ENCODE measurements around the gene CYP4A22.
"Not testable (repeated sequence)": the region's sequence is repeated elsewhere in the genome, so short reads cannot be mapped to it uniquely, and the experiment has no call there.

The CYP4A22 gene

DNA sequence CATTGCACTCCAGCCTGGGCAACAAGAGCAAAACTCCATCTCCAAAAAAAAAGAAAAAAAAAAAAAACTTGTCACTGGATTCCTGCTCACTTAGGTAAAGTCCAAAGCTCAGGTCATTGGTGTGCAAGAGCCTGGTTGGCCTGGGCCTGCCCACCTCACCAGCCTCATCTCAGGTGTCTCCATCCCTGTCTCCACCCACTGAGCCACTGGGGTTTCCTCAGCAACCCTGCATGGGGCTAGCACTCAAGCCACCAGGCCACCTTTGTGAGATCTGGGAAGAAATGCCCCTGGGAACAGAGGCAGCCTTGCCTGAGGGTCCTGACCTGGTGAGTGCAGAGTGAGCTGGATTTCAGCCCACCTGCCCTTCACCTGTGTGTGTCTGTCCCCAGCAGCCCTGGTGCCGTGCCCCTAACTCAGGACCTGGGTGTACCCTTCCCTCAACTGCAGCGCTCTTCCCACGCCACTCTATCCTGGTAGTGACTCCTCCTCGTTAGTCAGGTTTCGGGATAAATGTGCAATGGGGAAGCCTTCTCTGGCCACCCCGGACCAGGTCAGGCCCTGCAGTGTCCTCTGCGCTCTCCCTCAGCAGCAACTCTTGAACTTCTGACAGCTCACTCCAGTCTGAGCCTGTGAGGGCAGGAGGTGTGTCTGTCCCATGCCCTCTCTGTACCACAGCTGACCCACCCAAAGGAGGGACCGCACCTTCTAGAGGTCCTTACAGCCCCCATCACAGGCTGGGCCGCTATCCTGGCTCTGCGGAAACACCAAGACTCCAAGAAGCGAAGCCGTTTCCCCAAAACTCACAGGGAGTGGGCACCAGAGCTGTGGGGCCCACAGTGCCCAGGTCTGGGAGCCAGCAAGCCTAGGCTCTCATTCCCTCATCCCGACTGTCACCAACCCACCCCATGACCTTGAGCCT lies 49.3 kb downstream of the CYP4A22 start:
- no peak for DNase-seq (ENCODE audit: low read depth)

DNA sequence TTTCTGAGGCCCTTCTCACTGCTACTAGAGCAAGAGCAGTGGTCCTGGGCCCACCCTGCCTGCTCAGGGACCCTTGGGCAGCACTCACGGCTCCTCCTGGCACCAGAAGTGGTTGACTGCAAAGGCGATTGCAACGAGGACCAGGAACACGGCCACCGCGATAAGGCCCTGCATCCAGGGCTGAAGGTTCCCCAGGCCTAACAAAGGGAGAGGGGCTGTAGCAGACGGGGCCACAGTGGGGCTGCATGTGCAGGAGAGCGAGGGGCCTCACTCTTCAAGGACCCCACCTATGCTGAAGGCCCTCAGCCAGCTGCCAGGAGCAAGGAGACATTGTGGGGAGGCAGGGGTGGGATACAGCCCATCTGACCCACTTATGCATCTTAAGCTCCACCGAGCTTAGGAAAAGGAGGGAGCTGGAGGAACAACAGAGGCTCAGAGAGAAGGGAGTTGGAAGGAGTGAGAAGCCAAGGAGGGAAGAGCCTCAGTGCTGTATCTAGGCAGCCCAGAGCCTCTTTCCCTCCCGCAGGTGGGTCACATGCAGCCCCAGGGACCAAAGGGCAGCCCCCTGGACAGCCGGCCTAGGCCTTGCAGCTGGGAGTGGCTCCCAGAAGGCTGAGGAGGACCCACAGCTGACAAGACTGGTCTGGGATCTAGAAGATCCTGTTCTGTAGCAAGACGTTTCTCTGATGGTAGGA lies 50.1 kb downstream of the CYP4A22 start:
- no peak for DNase-seq (ENCODE audit: low read depth)

DNA sequence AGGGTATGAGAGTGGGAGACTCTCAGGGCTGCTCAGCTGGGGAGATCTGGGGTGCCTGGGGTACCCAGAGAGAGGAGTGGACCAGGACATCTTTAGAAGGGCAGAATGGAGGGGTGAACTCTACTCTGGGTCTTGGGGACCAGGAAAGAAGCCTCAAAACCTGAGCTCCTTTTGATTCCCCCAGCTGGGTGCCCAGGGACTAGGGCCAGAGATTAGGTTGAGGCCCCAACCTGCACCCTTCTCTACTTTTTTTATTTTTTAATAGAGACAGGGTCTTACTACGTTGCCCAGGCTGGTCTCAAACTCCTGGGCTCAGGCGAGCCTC lies 50.6 kb downstream of the CYP4A22 start:
- no peak for DNase-seq (ENCODE audit: low read depth)

DNA sequence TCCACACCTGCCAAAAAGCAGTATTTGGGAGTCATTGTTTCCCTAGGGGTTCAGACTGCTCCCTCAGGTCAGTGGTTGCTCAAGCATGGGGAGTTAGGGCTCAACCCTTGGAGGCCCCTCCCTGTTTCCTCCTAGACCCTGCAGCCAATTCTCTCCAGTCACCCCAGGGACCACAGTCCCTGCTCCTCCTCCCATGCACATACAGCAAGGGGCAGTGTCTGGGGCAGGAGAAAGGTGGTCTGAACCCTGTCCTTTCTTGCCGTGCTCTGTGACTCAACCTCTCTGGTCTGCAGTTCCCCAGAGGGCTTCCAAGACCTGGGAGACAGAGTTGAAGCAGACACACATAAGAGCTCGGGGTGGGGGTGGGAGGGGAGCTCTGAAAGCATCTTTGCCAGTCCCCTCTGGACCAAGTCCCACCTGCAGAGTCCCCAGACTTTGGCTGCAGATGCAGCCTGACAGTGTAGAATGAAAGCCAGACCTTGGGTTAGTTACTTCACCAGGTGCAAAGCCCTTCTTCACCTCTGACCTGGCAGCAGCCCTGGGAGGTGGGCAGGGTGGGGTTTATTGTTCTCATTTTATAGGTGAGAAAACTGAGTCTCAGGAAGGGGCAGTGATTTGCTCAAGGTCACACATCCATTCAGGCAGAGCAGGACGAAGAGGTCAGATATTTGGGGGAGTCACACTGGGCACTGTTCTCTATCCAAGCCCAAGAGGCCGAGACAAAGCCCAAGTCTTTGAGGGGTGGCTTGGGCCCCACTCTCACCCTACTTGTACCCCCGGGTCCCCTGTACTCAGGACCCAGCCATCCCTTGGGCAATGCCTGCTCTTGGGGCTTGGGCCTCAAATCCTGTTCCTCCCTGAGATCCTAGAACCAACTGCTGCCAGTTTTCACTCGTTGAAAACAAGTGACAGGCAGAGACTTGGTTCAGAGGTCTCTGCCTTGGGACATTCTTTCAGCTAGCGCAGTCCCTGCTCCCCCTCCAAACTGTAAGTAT lies 51.8 kb downstream of the CYP4A22 start:
- no peak for DNase-seq (ENCODE audit: low read depth)

DNA sequence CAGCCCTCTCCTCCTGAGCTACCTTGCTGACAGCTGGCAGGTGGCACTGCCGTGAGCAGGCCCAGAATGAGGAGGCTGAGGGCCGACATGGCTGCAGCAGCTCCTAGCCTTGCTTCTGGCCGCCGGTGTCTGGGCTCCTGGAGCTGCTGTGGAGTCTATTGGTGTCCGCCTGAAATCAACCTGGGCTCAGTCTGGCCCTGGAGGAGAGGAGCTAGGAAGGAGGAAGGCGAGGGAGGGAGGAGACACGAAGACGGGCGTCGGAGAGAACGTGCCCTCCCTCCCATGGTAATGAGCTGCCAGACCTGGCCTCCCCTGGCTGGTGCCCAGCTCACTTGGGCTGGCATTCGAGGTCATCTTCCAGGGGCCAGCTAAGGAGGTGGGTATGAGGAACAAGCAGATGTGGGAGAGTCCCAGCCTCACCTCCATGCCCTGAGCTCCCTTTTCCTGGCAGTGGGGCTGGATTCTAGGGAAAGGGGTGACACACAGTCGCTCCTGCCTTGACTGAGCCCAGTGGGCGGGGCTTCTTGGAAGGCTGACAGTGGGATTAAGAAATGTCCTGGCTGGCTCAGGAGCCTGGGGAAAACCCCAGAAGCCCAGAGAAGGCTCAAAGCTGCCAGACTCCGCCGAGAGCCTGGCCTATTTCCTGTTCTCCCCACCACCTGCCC lies 52.7 kb downstream of the CYP4A22 start, which contains the start of gene PDZK1IP1:
Gene PDZK1IP1, minus strand, starts transcription at position 193 of the 665 bp plus-strand sequence. Its CDS starts 104 bp downstream, at position 89.
- peak; percentile 58 for DNase-seq (ENCODE audit: low read depth)

DNA sequence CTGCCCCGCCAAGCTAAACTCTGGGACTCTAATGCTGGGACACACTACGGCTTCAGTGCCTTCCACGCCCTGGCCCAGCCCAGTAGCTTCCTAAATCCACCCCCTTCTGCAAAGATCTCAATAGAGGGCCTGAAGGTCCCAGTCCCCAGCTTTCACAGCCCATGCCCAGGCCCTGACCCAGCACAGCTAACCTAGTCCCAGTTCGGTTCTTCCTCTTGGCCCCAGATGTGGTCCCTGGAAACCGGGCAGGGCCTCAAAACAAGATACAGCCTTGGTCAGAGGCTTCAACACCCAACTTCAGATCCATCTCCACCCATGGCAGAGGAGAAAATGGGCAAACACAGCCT lies 53.2 kb downstream of the CYP4A22 start:
- no peak for DNase-seq (ENCODE audit: low read depth)

DNA sequence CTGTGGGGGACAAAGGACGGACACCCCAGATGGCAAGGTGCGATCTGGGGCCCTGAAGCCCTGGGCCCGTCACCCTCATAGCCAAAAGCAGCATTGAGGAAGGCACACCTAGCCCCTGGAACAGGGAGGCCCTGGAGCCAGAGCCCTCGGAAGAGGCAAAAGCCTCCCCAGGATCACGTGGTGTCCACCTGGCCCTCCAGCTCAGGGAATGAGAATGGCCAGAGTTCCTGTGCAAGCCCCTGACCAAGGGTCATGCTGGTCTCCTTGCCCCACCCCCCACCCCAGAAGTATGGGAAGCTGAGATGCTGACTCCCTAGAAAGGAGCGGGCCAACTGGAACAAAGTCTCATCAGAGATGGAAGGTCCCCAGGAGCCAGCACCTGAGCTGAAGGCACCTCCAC lies 53.6 kb downstream of the CYP4A22 start:
- no peak for DNase-seq (ENCODE audit: low read depth)

DNA sequence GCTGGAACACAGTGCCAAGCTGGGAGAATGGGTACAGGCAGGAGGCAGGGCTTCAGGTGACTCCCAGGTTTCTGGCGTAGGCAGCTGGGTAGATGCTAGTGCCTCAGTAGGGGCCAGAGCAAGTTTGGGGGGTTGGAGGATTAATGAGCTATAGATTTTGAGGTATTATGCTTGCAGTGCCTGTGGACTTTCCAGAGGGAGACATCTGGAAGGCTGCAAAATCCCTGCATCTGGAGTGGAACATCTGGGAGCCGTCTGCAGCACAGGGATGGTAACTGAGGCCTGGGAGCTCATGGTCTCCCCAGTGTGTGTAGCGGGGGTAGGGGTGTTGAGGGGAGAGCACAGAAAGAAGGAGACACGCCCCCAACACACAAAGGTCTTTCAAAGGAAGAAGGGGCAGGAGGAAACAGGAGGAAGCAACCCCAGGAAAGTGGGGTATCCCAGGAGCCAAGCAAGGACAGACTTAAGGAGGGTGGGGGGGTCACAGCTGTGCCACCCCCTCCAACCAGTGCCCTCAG lies 54.8 kb downstream of the CYP4A22 start:
- DNase-seq (ENCODE audit: low read depth) = no peak

DNA sequence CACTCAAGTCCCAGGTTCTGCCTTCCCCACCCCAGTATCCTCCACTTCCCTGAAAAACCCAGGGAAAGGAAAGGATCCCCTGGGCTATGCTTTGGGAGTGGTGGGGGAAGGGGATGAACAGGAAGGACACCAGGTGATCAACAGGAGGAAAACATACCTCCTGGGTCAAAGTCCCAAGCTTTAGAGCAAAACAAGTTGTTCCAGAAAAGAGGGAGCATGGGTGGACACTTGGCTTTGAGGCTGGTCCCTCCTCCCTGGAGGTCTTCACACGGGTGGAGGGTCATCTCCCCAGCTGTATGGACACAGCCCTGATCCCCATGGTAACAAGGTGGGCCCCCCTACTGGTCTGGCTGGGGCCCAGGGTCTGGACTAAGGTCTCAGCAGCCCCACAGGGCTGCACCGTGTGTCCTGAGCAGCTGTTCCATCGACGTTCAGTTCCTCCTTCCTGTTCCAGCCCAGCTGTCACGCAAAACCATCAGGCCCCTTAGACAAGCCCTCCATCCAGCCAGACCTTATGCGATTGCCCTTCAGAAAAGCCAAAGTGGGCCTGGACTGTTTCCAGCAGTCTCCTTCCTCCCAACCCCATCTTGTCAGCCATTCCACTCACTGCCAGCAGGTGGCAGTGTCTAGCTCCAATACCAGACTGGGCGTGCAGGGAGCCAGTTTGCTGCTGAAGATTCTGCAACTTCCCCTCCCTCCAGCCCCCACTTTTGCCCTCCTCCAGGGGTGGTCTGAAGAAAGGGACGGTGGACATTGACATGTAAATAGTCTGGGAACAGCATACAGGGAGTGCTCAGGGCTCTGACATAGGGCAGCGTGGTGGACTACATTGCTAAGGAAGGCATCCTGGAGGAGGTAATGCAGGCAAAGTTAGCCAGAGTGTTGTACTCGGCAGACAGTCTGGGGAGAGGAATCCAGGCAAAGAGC lies 55.5 kb downstream of the CYP4A22 start:
- DNase-seq (ENCODE audit: low read depth) = peak; percentile 35

DNA sequence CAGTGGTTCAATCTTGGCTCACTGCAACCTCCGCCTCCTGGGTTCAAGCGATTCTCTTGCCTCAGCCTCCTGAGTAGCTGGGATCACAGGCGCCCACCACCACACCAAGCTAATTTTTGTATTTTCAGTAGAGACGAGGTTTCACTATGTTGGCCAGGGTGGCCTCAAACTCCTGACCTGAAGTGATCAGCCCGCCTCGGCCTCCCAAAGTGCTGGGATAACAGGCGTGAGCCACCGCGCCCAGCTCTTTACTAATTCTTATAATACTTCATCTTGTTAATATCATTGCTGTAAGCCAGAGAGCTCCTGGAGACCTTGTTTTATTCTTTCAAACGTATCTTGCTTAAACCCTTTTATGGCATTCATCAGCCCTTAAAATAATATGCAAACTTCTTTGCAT lies 56.3 kb downstream of the CYP4A22 start:
- not testable (repeated sequence) for DNase-seq (ENCODE audit: low read depth)

DNA sequence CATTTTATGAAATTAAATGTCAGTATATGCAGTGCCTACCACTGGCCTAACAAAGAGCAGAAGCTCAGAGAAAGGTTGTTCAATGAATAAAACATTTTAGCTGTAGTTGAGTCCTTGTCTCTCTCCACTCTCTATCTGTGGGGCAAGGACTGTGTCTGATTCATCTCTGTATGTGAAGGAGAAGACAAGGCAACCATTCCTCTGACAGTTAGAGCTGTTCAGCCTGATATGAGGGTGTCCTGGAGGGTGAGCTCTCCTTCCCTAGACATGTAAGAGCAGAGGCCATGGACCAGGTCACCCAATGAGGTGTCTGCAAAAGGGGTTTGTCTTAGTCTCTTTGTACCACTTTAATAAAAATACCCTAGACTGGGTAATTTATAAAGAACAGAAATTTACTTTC lies 57.1 kb downstream of the CYP4A22 start:
- no peak for DNase-seq (ENCODE audit: low read depth)

DNA sequence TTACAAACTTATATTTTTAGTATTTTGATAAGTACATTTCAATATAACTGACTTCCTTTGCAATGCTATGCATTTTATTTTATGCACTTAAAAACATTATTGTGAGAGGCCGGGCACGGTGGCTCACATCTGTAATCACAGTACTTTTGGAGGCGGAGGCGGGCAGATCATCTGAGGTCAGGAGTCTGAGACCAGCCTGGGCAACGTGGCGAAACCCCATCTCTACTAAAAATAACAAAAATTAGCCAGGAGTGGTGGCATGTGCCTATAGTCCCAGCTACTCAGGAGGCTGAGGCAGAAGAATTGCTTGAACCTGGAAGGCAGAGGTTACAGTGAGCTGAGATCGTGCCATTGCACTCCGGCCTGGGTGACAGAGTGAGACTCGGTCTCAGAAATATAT lies 58.7 kb downstream of the CYP4A22 start:
- not testable (repeated sequence) for DNase-seq (ENCODE audit: low read depth)

DNA sequence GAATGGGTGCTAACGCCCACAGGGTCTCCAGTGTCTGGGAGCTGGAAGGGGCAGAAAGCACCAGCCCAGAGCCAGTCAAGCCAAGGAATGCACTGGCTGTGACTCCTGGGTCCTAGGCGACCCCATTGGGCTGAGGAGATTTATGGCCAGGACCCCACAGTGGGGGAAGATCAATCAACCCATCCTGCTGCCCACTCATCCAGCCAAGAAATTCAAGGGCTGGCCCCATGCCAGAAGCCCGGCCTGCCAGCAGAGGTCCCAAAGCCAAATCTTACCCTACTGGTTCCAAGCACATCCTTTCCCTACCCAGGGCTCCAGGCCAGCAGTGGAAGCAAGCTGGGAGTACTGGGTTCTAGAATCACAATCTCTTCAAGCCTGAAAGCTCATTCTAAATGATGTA lies 59.4 kb downstream of the CYP4A22 start:
- no peak for DNase-seq (ENCODE audit: low read depth)

DNA sequence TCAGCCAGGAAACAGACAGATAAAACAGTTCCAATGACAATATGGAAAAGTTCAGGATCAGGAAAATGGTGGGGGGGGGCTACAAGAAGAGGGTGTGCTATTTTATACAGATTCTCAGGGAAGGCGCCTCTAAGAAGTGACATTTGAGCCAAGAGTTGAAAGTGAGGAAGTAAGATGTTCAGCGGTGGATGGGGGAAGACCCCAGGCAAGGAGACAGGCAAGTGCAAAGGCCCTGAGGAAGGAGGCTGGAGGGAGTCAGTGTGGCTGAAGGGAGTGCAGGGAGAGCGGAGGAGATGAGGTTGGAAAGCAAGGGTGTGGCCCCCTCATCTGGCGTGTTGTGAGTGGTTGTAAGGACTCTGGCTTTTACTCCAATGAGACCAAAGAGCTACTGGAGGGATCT lies 61.0 kb downstream of the CYP4A22 start:
- DNase-seq (ENCODE audit: low read depth) = no peak

All from GM04504 (cell line).